ENCODE results near the gene PRPF40B.

DNA sequence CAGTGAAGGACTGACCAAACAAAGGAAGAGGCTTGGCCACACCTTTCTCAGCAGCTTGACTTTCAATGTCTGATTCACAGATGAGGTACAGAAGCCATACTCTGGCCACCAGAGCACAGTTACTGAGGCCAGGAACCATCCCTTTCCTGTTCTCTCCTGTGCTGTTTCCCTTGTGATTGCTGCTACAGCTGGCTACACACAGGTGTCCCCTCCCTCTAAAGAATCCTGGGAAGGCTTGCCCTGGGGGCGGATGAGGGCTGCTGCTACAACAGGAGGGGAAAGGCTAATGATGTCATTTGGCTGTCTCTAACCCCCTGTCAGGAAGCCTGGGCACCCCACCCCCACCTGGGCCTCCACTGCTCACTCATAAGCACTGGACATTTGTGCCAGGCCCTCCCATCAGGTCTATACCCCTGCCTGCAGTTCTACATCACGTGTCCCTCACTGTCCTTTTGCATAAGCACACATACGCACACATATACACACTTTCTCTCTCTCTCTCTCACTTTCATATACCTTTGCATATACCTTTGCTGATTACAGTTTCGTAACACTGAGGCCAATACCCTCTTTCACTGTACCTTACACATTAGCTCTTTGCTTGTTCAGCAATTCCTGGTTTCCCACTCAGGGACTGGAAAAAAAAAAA is 41.4 kb downstream of the PRPF40B start:
- TF ChIP-seq, protein P1, sequence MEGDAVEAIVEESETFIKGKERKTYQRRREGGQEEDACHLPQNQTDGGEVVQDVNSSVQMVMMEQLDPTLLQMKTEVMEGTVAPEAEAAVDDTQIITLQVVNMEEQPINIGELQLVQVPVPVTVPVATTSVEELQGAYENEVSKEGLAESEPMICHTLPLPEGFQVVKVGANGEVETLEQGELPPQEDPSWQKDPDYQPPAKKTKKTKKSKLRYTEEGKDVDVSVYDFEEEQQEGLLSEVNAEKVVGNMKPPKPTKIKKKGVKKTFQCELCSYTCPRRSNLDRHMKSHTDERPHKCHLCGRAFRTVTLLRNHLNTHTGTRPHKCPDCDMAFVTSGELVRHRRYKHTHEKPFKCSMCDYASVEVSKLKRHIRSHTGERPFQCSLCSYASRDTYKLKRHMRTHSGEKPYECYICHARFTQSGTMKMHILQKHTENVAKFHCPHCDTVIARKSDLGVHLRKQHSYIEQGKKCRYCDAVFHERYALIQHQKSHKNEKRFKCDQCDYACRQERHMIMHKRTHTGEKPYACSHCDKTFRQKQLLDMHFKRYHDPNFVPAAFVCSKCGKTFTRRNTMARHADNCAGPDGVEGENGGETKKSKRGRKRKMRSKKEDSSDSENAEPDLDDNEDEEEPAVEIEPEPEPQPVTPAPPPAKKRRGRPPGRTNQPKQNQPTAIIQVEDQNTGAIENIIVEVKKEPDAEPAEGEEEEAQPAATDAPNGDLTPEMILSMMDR (IDR thresholded peaks at IDR 0.05) = no peak
- TF ChIP-seq EZH2 (IDR thresholded peaks at IDR 0.05) (no peak), EZH2phosphoT487 (IDR thresholded peaks at IDR 0.05) (no peak)

Measured in neural progenitor cell (in vitro differentiated cells).